HCT116 (cell line): Measurements from ENCODE around the gene INIP. TPM values are rescaled to one million over a fixed set of nuclear protein-coding genes. Genes with fewer than 3 reads are reported as not detected.

Experiments
- ATAC-seq: fragments of 200-7000 bp; cut with Tn5 transposase; 2 replicates; pipeline ENCODE4 v1.9.1; 2020; ENCODE audit warnings: mild to moderate bottlenecking, moderate library complexity
- BruUV-seq: library from RNA; stranded (reverse); fragments of 400-500 nt; replicated peaks from 2 replicates; lab custom pipeline; 2021; lab: Mats Ljungman, UMichigan
- CTCF ChIA-PET: fragments of 300-600 bp; sonication (Branson Sonifier 250); formaldehyde crosslinking; loops from one replicate; lab custom pipeline; 2021; ENCODE audit warnings: antibody characterized with exemption; lab: Charles Lee
- POLR2A ChIA-PET: fragments of 300-600, 350-600 bp; sonication (Branson Sonifier 250); formaldehyde crosslinking; loops from one replicate; lab custom pipeline; 2021; ENCODE audit warnings: antibody characterized with exemption; lab: Charles Lee
- RAD21 ChIA-PET, 2 experiments: fragments of 300-600 bp; sonication (Branson Sonifier 250); formaldehyde crosslinking; loops; one replicate each; lab custom pipeline; 2023; ENCODE audit warnings: low total read pairs in 2 of 2; ENCODE audit not compliant: uncharacterized antibody in 2 of 2, unreplicated experiment in 2 of 2, low non-redundant PET in 1 of 2; lab: Charles Lee
- DNase-seq: peaks from one replicate; pipeline ENCODE4 v3.0.0-alpha.2; 2010; ENCODE audit warnings: low read depth, low spot score
- H2AFZ ChIP-seq: fragments of 200-600 bp; shearing (Covaris generic), sonication (generic); 2 replicates; pipeline ENCODE4 v1.6.1; 2017; ENCODE audit warnings: low read depth, mixed run types, mixed read lengths, antibody characterized with exemption, low read length; ENCODE audit not compliant: poor library complexity, severe bottlenecking
- H3K27ac ChIP-seq: 2 replicates; pipeline ENCODE4 v1.5.1; 2012; ENCODE audit warnings: low read depth, low read length
- H3K27me3 ChIP-seq: fragments of 200-600 bp; sonication (generic); 2 replicates; pipeline ENCODE4 v1.6.1; 2016; ENCODE audit warnings: mixed run types, low read length, mixed read lengths; ENCODE audit not compliant: insufficient read depth
- H3K36me3 ChIP-seq, 2 experiments: fragments of 200-500 bp in 1 of 2; fragments of 200-600 bp in 1 of 2; sonication (Bioruptor generic) in 1 of 2; sonication (generic) in 1 of 2; 2 replicates each; pipeline versions ENCODE4 v1.5.1 to v1.6.1; 2014 to 2016; ENCODE audit warnings: low read length in 2 of 2, inconsistent platforms in 1 of 2, mixed read lengths in 1 of 2, mixed run types in 1 of 2; ENCODE audit not compliant: insufficient read depth in 2 of 2, control insufficient read depth in 1 of 2
- H3K4me1 ChIP-seq, 2 experiments: fragments of 200-600 bp in 1 of 2; sonication (generic) in 1 of 2; 2 replicates each; pipeline versions ENCODE4 v1.5.1 to v1.6.1; 2012 to 2017; ENCODE audit warnings: low read length in 2 of 2, inconsistent platforms in 1 of 2, mild to moderate bottlenecking in 1 of 2, mixed read lengths in 1 of 2, mixed run types in 1 of 2, moderate library complexity in 1 of 2; ENCODE audit not compliant: insufficient read depth in 2 of 2, control insufficient read depth in 1 of 2
- H3K4me2 ChIP-seq: fragments of 200-600 bp; sonication (generic); 2 replicates; pipeline ENCODE4 v1.6.1; 2017; ENCODE audit warnings: mixed run types, low read length, mixed read lengths
- H3K4me3 ChIP-seq, 2 experiments: fragments of 200-600 bp in 1 of 2; sonication (generic) in 1 of 2; replicated peaks in 1 of 2; 2 replicates each; pipeline ENCODE4 v1.5.1; 2011 to 2016; ENCODE audit warnings: low read length in 2 of 2, control low read depth in 1 of 2, low read depth in 1 of 2, mild to moderate bottlenecking in 1 of 2, mixed read lengths in 1 of 2, mixed run types in 1 of 2
- H3K79me2 ChIP-seq: fragments of 200-600 bp; sonication (generic); 2 replicates; pipeline ENCODE4 v1.6.1; 2017; ENCODE audit warnings: mild to moderate bottlenecking, mixed run types, low read length, moderate library complexity, mixed read lengths; ENCODE audit not compliant: insufficient read depth
- H3K9ac ChIP-seq: fragments of 200-600 bp; sonication (generic); 2 replicates; pipeline ENCODE4 v1.6.1; 2016; ENCODE audit warnings: low read length, mixed read lengths
- H3K9me2 ChIP-seq: fragments of 200-600 bp; sonication (generic), shearing (Covaris generic); 2 replicates; pipeline ENCODE4 v1.6.1; 2017; ENCODE audit warnings: mixed run types, mild to moderate bottlenecking, moderate library complexity; ENCODE audit not compliant: insufficient read depth
- H3K9me3 ChIP-seq, 2 experiments: fragments of 200-500 bp in 1 of 2; fragments of 200-600 bp in 1 of 2; sonication (Bioruptor generic) in 1 of 2; sonication (generic) in 1 of 2; 2 replicates each; pipeline ENCODE4 v1.6.1; 2014 to 2017; ENCODE audit warnings: low read length in 2 of 2, mixed read lengths in 2 of 2, inconsistent platforms in 1 of 2, low read depth in 1 of 2, mild to moderate bottlenecking in 1 of 2, mixed run types in 1 of 2, moderate library complexity in 1 of 2; ENCODE audit not compliant: control insufficient read depth in 1 of 2, insufficient read depth in 1 of 2
- H4K20me1 ChIP-seq: fragments of 200-600 bp; sonication (generic), shearing (Covaris generic); 2 replicates; pipeline ENCODE4 v1.6.1; 2017; ENCODE audit warnings: mixed run types, mild to moderate bottlenecking, moderate library complexity; ENCODE audit not compliant: insufficient read depth
- CBX3 ChIP-seq: IDR thresholded peaks from 2 replicates; pipeline ENCODE4 v1.6.1; 2012; ENCODE audit warnings: low read depth
- EGR1 ChIP-seq: IDR thresholded peaks from 2 replicates; pipeline ENCODE4 v1.6.1; 2012; ENCODE audit warnings: low read depth
- ELF1 ChIP-seq: IDR thresholded peaks from 2 replicates; pipeline ENCODE4 v1.6.1; 2012; ENCODE audit warnings: low read depth, borderline replicate concordance
- FOSL1 ChIP-seq: IDR thresholded peaks from 2 replicates; pipeline ENCODE4 v1.6.1; 2012; ENCODE audit warnings: low read depth
- JUND ChIP-seq: IDR thresholded peaks from 2 replicates; pipeline ENCODE4 v1.6.1; 2012
- REST ChIP-seq: IDR thresholded peaks from 2 replicates; pipeline ENCODE4 v1.6.1; 2012; ENCODE audit warnings: low read depth
- SRF ChIP-seq: IDR thresholded peaks from 2 replicates; pipeline ENCODE4 v1.6.1; 2012; ENCODE audit warnings: low read depth
- TCF7L2 ChIP-seq: IDR thresholded peaks from 2 replicates; pipeline ENCODE4 v1.7.0; 2011; ENCODE audit warnings: borderline replicate concordance, inconsistent platforms; ENCODE audit not compliant: insufficient read depth, insufficient read length; ENCODE audit errors: extremely low read depth
- ZBTB33 ChIP-seq: IDR thresholded peaks from 2 replicates; pipeline ENCODE4 v1.6.1; 2011; ENCODE audit warnings: mild to moderate bottlenecking, low read length, moderate library complexity; ENCODE audit not compliant: insufficient replicate concordance; ENCODE audit errors: extremely low read depth
- intact Hi-C: fragments of 100-400 bp; cut with micrococcal nuclease; formaldehyde crosslinking; loops from 2 replicates; pipeline ENCODE4 v1.10.0; 2022
- total RNA-seq: library from RNA; stranded (reverse); gene quantifications from one replicate; pipeline ENCODE4 v1.2.1, GENCODE V29; 2021; ENCODE audit not compliant: unreplicated experiment

The INIP gene
- total RNA-seq, 1 experiment from 2014 or later = 28.9 TPM

- no peak overlapping the region for H3K4me3 ChIP-seq
- no peak for DNase-seq
- H3K9me3 ChIP-seq = no peaks in the 10 kb centered on the region
- no peaks in the 10 kb centered on the region for H4K20me1 ChIP-seq
- no peak for TF ChIP-seq ZBTB33
- no peak for TF ChIP-seq JUND
- no peak for TF ChIP-seq SRF
- no peak for TF ChIP-seq TCF7L2
- no peak for TF ChIP-seq FOSL1
- TF ChIP-seq ELF1 = no peak
- TF ChIP-seq CBX3 = no peak
- no peak overlapping the region for H2AFZ ChIP-seq
- no peaks in the 10 kb centered on the region for H3K9me2 ChIP-seq
- no peak overlapping the region for H3K4me2 ChIP-seq
- H3K27ac ChIP-seq = no peak overlapping the region
- RAD21 ChIA-PET = no interaction called here
- CTCF ChIA-PET = no interaction called here
- POLR2A ChIA-PET = no interaction called here
- no peaks in the 10 kb centered on the region for H3K36me3 ChIP-seq
- H3K27me3 ChIP-seq = no peaks in the 10 kb centered on the region
- no peak for ATAC-seq
- intact Hi-C loops = no loop called here
- no TSS peak for BruUV-seq
- no peaks in the 10 kb centered on the region for H3K79me2 ChIP-seq
- no peaks in the 10 kb centered on the region for H3K4me1 ChIP-seq
- no peak overlapping the region for H3K9ac ChIP-seq
Measured at GRCh38 chr9:112734892-112735291, 17.0 kb upstream of the INIP start.

GRCh38 chr9:112731971-112732370 lies 14.1 kb upstream of the INIP start:
- Histone ChIP-seq H3K4me2 (no peak overlapping the region), H3K4me1 (no peaks in the 10 kb centered on the region), H3K36me3 (no peaks in the 10 kb centered on the region), H2AFZ (no peak overlapping the region), H3K79me2 (no peaks in the 10 kb centered on the region), H4K20me1 (no peaks in the 10 kb centered on the region), H3K9ac (no peak overlapping the region)
- POLR2A ChIA-PET = no interaction called here
- no TSS peak for BruUV-seq
- CTCF ChIA-PET = no interaction called here
- RAD21 ChIA-PET = no interaction called here
- intact Hi-C loops = no loop called here
- TF ChIP-seq REST (no peak), EGR1 (no peak)
- TF ChIP-seq, all 23 proteins: peak for 0
- H3K9me3 ChIP-seq = no peaks in the 10 kb centered on the region
- H3K27me3 ChIP-seq = no peaks in the 10 kb centered on the region
- H3K27ac ChIP-seq = no peak overlapping the region
- ATAC-seq = no peak
- no peak overlapping the region for H3K4me3 ChIP-seq
- DNase-seq = no peak
- H3K9me2 ChIP-seq = no peaks in the 10 kb centered on the region
